Psoas muscle (tissue), 8 donors: ENCODE results near the gene INPPL1. TPM values are rescaled to one million over a fixed set of nuclear protein-coding genes. Genes with fewer than 3 reads are reported as not detected.

ENCODE experiments used
- ATAC-seq, 4 donors: fragments of 200-7000 bp; cut with Tn5 transposase; one replicate each; pipeline ENCODE4 v1.9.1; 2020; ENCODE audit warnings: moderate library complexity in 3 of 4, mild to moderate bottlenecking in 2 of 4
- DNase-seq, 2 donors: peaks; one replicate each; pipeline ENCODE4 v3.0.0-alpha.2; 2020
- H3K27ac ChIP-seq: fragments of 200-600 bp; one replicate; pipeline ENCODE4 v1.8.0; 2022
- H3K27me3 ChIP-seq, 3 donors: fragments of 200-600 bp in 1 of 3; one replicate each; pipeline versions ENCODE4 v1.6.1 to v1.8.0; 2013 to 2022; ENCODE audit warnings: low read length in 2 of 3, mild to moderate bottlenecking in 2 of 3, moderate library complexity in 1 of 3; ENCODE audit not compliant: insufficient read depth in 3 of 3
- H3K36me3 ChIP-seq, 2 donors: fragments of 200-600 bp in 1 of 2; one replicate each; pipeline versions ENCODE4 v1.6.1 to v1.8.0; 2013 to 2022; ENCODE audit warnings: low read depth in 1 of 2, mild to moderate bottlenecking in 1 of 2, moderate library complexity in 1 of 2; ENCODE audit not compliant: insufficient read depth in 1 of 2
- H3K4me1 ChIP-seq: fragments of 200-600 bp; one replicate; pipeline ENCODE4 v1.8.0; 2022
- H3K4me3 ChIP-seq: fragments of 200-600 bp; one replicate; pipeline ENCODE4 v1.8.0; 2022; ENCODE audit warnings: mild to moderate bottlenecking
- H3K9me3 ChIP-seq: fragments of 200-600 bp; one replicate; pipeline ENCODE4 v1.8.0; 2022
- WGBS, 3 donors: extraction: QIAGEN DNeasy Blood & Tissue Kit; methylation state at CpG; one replicate each; pipeline versions ENCODE4 v1.1.6 to v1.1.7; 2013; 5-methylcytosine and 5-hydroxymethylcytosine counted together
- intact Hi-C, 2 donors: fragments of 100-400 bp; cut with DNase I; formaldehyde crosslinking; loops; one replicate each; pipeline versions ENCODE4 v1.11.0 to v1.14.2; 2022
- polyA plus RNA-seq, 3 donors: library from polyadenylated mRNA; stranded (reverse); fragments of 200-250 nt; gene quantifications; one replicate each; pipeline ENCODE4 v1.2.3, GENCODE V29; 2013
- total RNA-seq, 4 donors: library from RNA; stranded (reverse); fragmentation: NEBNext Ultra II Directional in 2 of 4; extraction: Animal tissue kit (Norgen Biotek cat#: 25700) in 2 of 4; gene quantifications; one replicate each; pipeline versions ENCODE4 v1.2.1 to v1.2.4, GENCODE V29; 2021 to 2023
- TF ChIP-seq, protein P1 (sequence below): fragments of 200-600 bp; IDR thresholded peaks from one replicate; pipeline ENCODE4 v1.8.0; 2022; ENCODE audit warnings: antibody characterized with exemption
- donor health status: healthy with polysubstance abuse.
- donor health status: DM: no; HTN: no; CAD: no; lungs with moderate emphysema.
- donor health status: Bipolar disorder and iron deficiency.
- donor health status: healthy.
- donor health status: DM: yes; HTN: yes; CAD: no.
- donor health status: DM: no; HTN: no; CAD: no.
- donor health status: DM: no; HTN: no; CAD: no.
- donor health status: DM: yes; HTN: yes; CAD: no.

The INPPL1 gene
- total and polyA plus RNA-seq, 7 donors, result 35.2 to 125 (median 90.7) TPM

DNA sequence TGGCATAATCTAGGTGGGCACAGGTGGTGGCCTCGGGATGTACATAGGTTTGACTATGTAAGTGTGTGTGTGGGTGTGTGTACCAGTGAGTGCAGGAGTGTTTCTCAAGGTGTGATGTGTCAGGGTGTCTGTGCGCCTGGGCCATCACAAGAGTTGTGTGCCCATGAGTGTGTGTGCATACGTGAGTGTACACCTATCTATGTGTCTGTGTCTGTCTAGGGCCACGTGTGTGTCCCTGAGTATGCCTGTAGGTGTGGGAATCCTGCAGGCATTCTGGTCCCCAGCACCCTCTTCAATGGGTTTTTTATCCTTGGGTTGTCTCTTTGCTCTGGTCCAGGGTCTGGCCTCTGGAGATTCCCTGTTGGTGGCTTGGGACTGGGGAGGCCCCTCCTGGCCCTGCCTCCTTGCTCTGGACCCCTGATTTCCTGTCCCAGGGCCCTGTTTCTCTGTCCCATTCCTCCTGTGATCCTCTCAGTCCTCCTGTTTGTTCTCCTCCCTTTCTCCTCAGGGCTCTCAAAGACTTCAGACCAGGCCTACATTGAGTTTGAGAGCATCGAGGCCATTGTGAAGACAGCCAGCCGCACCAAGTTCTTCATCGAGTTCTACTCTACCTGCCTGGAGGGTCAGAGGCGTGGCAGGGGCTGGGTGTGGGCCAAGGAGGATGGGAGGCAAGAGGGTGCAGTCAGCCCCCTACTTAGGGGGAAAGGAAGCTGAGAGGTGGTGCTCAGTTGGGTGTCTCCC is 9.4 kb downstream of the INPPL1 start:
- Histone ChIP-seq H3K27ac (no peak overlapping the region), H3K4me1 (peaks cover 10% of the 10 kb centered on the region), H3K27me3 (no peaks in the 10 kb centered on the region), H3K4me3 (no peak overlapping the region), H3K36me3 (peaks cover 0 to 96% of the 10 kb centered on the region in 2 donors), H3K9me3 (no peaks in the 10 kb centered on the region)
- DNase-seq (no peak), ATAC-seq (no peak)
- WGBS, 3 donors, result 90 to 95% (median 94%) methylated on average over 8 of the region's 8 CpGs
- intact Hi-C loops, result loop anchor here (10.0 kb wide), 3 partner anchors 119 to 219 kb away; partner anchors contain the start of gene ANAPC15 (in 1 of the 2)
- TF ChIP-seq, protein P1, sequence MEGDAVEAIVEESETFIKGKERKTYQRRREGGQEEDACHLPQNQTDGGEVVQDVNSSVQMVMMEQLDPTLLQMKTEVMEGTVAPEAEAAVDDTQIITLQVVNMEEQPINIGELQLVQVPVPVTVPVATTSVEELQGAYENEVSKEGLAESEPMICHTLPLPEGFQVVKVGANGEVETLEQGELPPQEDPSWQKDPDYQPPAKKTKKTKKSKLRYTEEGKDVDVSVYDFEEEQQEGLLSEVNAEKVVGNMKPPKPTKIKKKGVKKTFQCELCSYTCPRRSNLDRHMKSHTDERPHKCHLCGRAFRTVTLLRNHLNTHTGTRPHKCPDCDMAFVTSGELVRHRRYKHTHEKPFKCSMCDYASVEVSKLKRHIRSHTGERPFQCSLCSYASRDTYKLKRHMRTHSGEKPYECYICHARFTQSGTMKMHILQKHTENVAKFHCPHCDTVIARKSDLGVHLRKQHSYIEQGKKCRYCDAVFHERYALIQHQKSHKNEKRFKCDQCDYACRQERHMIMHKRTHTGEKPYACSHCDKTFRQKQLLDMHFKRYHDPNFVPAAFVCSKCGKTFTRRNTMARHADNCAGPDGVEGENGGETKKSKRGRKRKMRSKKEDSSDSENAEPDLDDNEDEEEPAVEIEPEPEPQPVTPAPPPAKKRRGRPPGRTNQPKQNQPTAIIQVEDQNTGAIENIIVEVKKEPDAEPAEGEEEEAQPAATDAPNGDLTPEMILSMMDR, result no peak

DNA sequence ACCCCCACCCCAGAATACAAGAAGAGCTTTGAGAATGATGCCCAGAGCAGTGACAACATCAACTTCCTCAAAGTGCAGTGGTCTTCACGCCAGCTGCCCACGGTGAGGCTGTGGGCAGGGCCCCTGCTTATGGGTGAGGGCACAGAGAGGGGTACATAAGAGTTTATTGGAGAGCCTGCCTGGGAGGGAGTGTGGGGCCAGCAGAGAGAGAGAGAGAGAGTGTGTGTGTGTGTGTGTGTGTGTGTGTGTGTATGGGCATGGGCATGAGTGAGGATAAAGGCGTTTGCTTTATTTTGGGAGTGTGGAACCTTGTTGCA is 9.9 kb downstream of the INPPL1 start:
- no peak for DNase-seq
- WGBS, 3 donors, result 81 to 87% (median 81%) methylated on average over 3 of the region's 3 CpGs
- Histone ChIP-seq H3K9me3 (no peaks in the 10 kb centered on the region), H3K4me3 (no peak overlapping the region), H3K4me1 (peaks cover 10% of the 10 kb centered on the region), H3K27ac (no peak overlapping the region), H3K36me3 (peaks cover 0 to 91% of the 10 kb centered on the region in 2 donors), H3K27me3 (no peaks in the 10 kb centered on the region)
- intact Hi-C loops, result loop anchor here (10.0 kb wide), 3 partner anchors 120 to 220 kb away; partner anchors contain the start of gene ANAPC15 (in 1 of the 2)
- no peak for ATAC-seq
- TF ChIP-seq, protein P1, result no peak

DNA sequence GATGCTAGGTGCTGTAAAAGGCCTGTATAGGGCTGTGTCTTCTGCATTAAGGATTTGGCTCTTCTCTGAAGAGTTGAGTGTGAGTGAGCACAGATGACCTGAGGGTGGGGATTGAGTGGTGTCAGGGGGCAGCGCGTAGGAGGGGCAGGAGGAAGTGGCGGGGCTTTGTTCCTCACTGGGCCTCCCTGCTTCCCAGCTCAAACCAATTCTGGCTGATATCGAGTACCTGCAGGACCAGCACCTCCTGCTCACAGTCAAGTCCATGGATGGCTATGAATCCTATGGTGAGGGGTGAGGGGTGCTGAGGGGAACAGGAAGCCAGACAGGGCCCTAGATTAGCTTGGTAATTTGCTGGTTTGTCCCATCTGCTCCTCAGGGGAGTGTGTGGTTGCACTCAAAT is 10.4 kb downstream of the INPPL1 start:
- WGBS, 3 donors, result 90 to 94% (median 91%) methylated on average over 4 of the region's 4 CpGs
- intact Hi-C loops, result loop anchor here (5.0 to 10.0 kb wide), 4 partner anchors 120 to 220 kb away; partner anchors contain the start of genes ANAPC15 (in 1 of the 2) and CLPB (in 1 of the 2)

DNA sequence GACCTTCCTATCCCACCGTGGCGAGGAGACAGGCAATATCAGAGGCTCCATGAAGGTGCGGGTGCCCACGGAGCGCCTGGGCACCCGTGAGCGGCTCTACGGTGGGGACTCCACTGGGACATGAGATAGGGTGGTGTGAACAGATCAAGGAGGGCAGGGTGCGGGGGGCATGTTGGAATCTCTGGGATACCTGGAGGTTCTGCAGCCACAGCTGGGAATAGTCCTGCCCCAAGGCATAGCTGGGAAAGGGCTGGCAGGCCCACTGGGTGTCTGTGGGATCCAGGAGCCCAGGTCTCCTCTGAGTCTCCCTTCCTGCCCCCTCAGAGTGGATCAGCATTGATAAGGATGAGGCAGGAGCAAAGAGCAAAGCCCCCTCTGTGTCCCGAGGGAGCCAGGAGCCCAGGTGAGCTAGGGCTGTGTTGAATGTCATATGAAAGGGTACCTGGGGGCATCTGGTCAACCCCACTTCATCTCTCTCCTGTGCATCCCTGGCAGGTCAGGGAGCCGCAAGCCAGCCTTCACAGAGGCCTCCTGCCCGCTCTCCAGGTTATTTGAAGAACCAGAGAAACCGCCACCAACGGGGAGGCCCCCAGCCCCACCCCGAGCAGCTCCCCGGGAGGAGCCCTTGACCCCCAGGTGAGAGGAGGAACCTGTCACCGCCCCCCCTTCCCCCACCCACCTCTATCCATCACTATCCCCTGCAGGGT is 10.9 kb downstream of the INPPL1 start:
- H3K27ac ChIP-seq, result no peak overlapping the region
- H3K4me1 ChIP-seq, result peaks cover 10% of the 10 kb centered on the region
- H3K9me3 ChIP-seq, result no peaks in the 10 kb centered on the region
- TF ChIP-seq, protein P1, result no peak
- WGBS, 3 donors, result 92 to 97% (median 93%) methylated on average over 13 to 17 of the region's 17 CpGs
- no peak overlapping the region for H3K4me3 ChIP-seq
- ATAC-seq, result no peak
- DNase-seq, result no peak
- peaks cover 0 to 80% of the 10 kb centered on the region in 2 donors for H3K36me3 ChIP-seq
- intact Hi-C loops, result loop anchor here (5.0 to 10.0 kb wide), 4 partner anchors 121 to 221 kb away; partner anchors contain the start of genes ANAPC15 (in 1 of the 2) and CLPB (in 1 of the 2)
- no peaks in the 10 kb centered on the region for H3K27me3 ChIP-seq

More for the DNA sequence above, 10.4 kb downstream of the INPPL1 start:
- no peaks in the 10 kb centered on the region for H3K27me3 ChIP-seq
- ATAC-seq (no peak), DNase-seq (no peak)
- H3K27ac ChIP-seq, result no peak overlapping the region
- peaks cover 10% of the 10 kb centered on the region for H3K4me1 ChIP-seq
- H3K36me3 ChIP-seq, result peaks cover 0 to 86% of the 10 kb centered on the region in 2 donors
- no peak overlapping the region for H3K4me3 ChIP-seq
- H3K9me3 ChIP-seq, result no peaks in the 10 kb centered on the region
- TF ChIP-seq, protein P1, result no peak
